Measurements from ENCODE around the gene LAMC3. TPM values are rescaled to one million over a fixed set of nuclear protein-coding genes. Genes with fewer than 3 reads are reported as not detected.

The LAMC3 gene
- polyA plus RNA-seq, 1 donor from 2014 or later = 0.04 TPM

GRCh38 chr9:131076347-131077195 lies 67.6 kb downstream of the LAMC3 start:
- H3K36me3 ChIP-seq (ENCODE audit: insufficient read depth, low read length) = no peaks in the 10 kb centered on the region
- no peak overlapping the region for H3K27ac ChIP-seq (ENCODE audit: low read length)
- H3K9me2 ChIP-seq (ENCODE audit: insufficient read depth, low read length) = no peaks in the 10 kb centered on the region
- TF ChIP-seq CTCF (IDR thresholded peaks at IDR 0.05; ENCODE audit: poor library complexity, severe bottlenecking) (no peak), POLR2AphosphoS5 (IDR thresholded peaks at IDR 0.05) (no peak), TAF1 (IDR thresholded peaks at IDR 0.05; ENCODE audit: low read depth) (no peak), REST (IDR thresholded peaks at IDR 0.05; ENCODE audit: borderline replicate concordance) (no peak), RAD21 (conservative IDR thresholded peaks at IDR 0.05) (no peak)
- H3K79me2 ChIP-seq (replicated peaks; ENCODE audit: insufficient read depth, low read length) = no peaks in the 10 kb centered on the region
- H3K4me2 ChIP-seq (ENCODE audit: low read length) = no peak overlapping the region
- no peaks in the 10 kb centered on the region for H3K9me3 ChIP-seq (ENCODE audit: low read length)
- H3F3A ChIP-seq (ENCODE audit: insufficient read depth, low read length, poor library complexity, severe bottlenecking) = no peaks in the 10 kb centered on the region
- H2AFZ ChIP-seq (ENCODE audit: low read depth, low read length) = no peak overlapping the region
- no peak overlapping the region for H3K9ac ChIP-seq (ENCODE audit: low read length)
- H4K20me1 ChIP-seq (ENCODE audit: insufficient read depth) = no peaks in the 10 kb centered on the region
- no peak overlapping the region for H3K4me3 ChIP-seq (ENCODE audit: low read length)
- no peaks in the 10 kb centered on the region for H3K27me3 ChIP-seq (ENCODE audit: insufficient read depth, low read depth, low read length)

GRCh38 chr9:131078427-131079366 lies 69.7 kb downstream of the LAMC3 start:
- no peak overlapping the region for H3K4me2 ChIP-seq (ENCODE audit: low read length)
- H3K4me3 ChIP-seq (ENCODE audit: low read length) = no peak overlapping the region
- H3K27me3 ChIP-seq (ENCODE audit: insufficient read depth, low read depth, low read length) = no peaks in the 10 kb centered on the region
- no peaks in the 10 kb centered on the region for H3F3A ChIP-seq (ENCODE audit: insufficient read depth, low read length, poor library complexity, severe bottlenecking)
- no peaks in the 10 kb centered on the region for H4K20me1 ChIP-seq (ENCODE audit: insufficient read depth)
- no peaks in the 10 kb centered on the region for H3K36me3 ChIP-seq (ENCODE audit: insufficient read depth, low read length)
- no peak overlapping the region for H3K27ac ChIP-seq (ENCODE audit: low read length)
- no peak overlapping the region for H3K9ac ChIP-seq (ENCODE audit: low read length)
- H3K79me2 ChIP-seq (replicated peaks; ENCODE audit: insufficient read depth, low read length) = no peaks in the 10 kb centered on the region
- no peak for TF ChIP-seq SMC3 (conservative IDR thresholded peaks at IDR 0.05; ENCODE audit: poor library complexity)
- no peak for TF ChIP-seq EP300 (conservative IDR thresholded peaks at IDR 0.05; ENCODE audit: poor library complexity, severe bottlenecking)
- TF ChIP-seq MXI1 (conservative IDR thresholded peaks at IDR 0.05; ENCODE audit: poor library complexity, severe bottlenecking) = no peak
- no peak for TF ChIP-seq CTCF (IDR thresholded peaks at IDR 0.05; ENCODE audit: poor library complexity, severe bottlenecking)
- TF ChIP-seq REST (IDR thresholded peaks at IDR 0.05; ENCODE audit: borderline replicate concordance) = no peak
- no peak for TF ChIP-seq POLR2AphosphoS5 (IDR thresholded peaks at IDR 0.05)
- TF ChIP-seq TAF1 (IDR thresholded peaks at IDR 0.05; ENCODE audit: low read depth) = no peak
- TF ChIP-seq RAD21 (conservative IDR thresholded peaks at IDR 0.05) = no peak
- TF ChIP-seq EZH2 (IDR thresholded peaks at IDR 0.05; ENCODE audit: borderline replicate concordance, insufficient read depth, low read length, poor library complexity, severe bottlenecking) = no peak
- no peaks in the 10 kb centered on the region for H3K9me2 ChIP-seq (ENCODE audit: insufficient read depth, low read length)
- H2AFZ ChIP-seq (ENCODE audit: low read depth, low read length) = no peak overlapping the region
- no peaks in the 10 kb centered on the region for H3K9me3 ChIP-seq (ENCODE audit: low read length)

All from neural cell (in vitro differentiated cells).